ENCODE data around the gene ZNF266. TPM values are rescaled to one million over a fixed set of nuclear protein-coding genes. Genes with fewer than 3 reads are reported as not detected.

Gene ZNF266
- total and polyA plus RNA-seq, 8 donors: 6.4 to 39.6 (median 24.0) TPM

- Histone ChIP-seq H3K36me3 (peaks cover 70 to 100% (median 91%) of the 10 kb centered on the region in 4 donors), H3K9me3 (peaks cover 73 to 100% (median 96%) of the 10 kb centered on the region in 4 donors), H3K27ac (no peak overlapping the region), H3K27me3 (no peaks in the 10 kb centered on the region), H3K4me1 (no peaks in the 10 kb centered on the region), H3K4me3 (no peak overlapping the region)
- DNase-seq: no peak
- 74 to 99% (median 80%) methylated on average over 4 of the region's 4 CpGs for WGBS, 5 donors
- intact Hi-C loops (cut with DNase I; ENCODE audit: low total_unique reads): no loop called here
- TF ChIP-seq POLR2AphosphoS5 (IDR thresholded peaks at IDR 0.05) (no peak), EP300 (IDR thresholded peaks at IDR 0.05) (no peak)
Measured at GRCh38 chr19:9381361-9381785, 54.0 kb downstream of the ZNF266 start.

- no peak for TF ChIP-seq POLR2AphosphoS5 (IDR thresholded peaks at IDR 0.05)
- TF ChIP-seq CTCF (IDR thresholded peaks at IDR 0.05): no peak
- TF ChIP-seq EP300 (IDR thresholded peaks at IDR 0.05): no peak
- TF ChIP-seq POLR2A (IDR thresholded peaks at IDR 0.05): no peak
- no peak for DNase-seq
- peaks cover under 1 to 98% (median 38%) of the 10 kb centered on the region in 4 donors for H3K36me3 ChIP-seq
- H3K4me3 ChIP-seq: no peak overlapping the region
- H3K4me1 ChIP-seq: no peaks in the 10 kb centered on the region
- peaks cover 10 to 100% (median 83%) of the 10 kb centered on the region in 4 donors for H3K9me3 ChIP-seq
- 85 to 92% (median 90%) methylated on average over 6 of the region's 6 CpGs for WGBS, 5 donors
- intact Hi-C loops (cut with DNase I; ENCODE audit: low total_unique reads): no loop called here
- H3K27ac ChIP-seq: no peak overlapping the region
- no peaks in the 10 kb centered on the region for H3K27me3 ChIP-seq
Measured at GRCh38 chr19:9370738-9371619, 64.4 kb downstream of the ZNF266 start.

GRCh38 chr19:9362905-9363304 lies 72.5 kb downstream of the ZNF266 start, which contains the start of gene ZNF177:
Gene ZNF177 (plus strand): TSS chr19:9363013. CDS start chr19:9378312, 15,299 bp downstream.
- WGBS, 5 donors: 5 to 10% (median 7%) methylated on average over 4 to 28 of the region's 28 CpGs
- peak in 1 of 2 donors; percentile 70 for DNase-seq
- no peak within 1 kb of the TSS for H3K27ac ChIP-seq
- no peaks in the 10 kb centered on the region for H3K4me1 ChIP-seq
- TF ChIP-seq POLR2A (IDR thresholded peaks at IDR 0.05): no peak
- no peak for TF ChIP-seq CTCF (IDR thresholded peaks at IDR 0.05)
- TF ChIP-seq EP300 (IDR thresholded peaks at IDR 0.05): no peak
- no peak within 1 kb of the TSS for H3K4me3 ChIP-seq
- peaks cover 45 to 100% (median 91%) of the 10 kb centered on the region in 4 donors for H3K9me3 ChIP-seq
- intact Hi-C loops (cut with DNase I; ENCODE audit: low total_unique reads): no loop called here
- peaks cover 5 to 47% (median 19%) of the 10 kb centered on the region in 4 donors for H3K36me3 ChIP-seq
- no peaks in the 10 kb centered on the region for H3K27me3 ChIP-seq

Other genes starting within 250 kb of the ZNF266 start
- gene OR7D4, start 216.0 kb downstream of the ZNF266 start, total RNA-seq: not detected
- not detected for gene OR7D4, start 216.0 kb downstream of the ZNF266 start, polyA plus RNA-seq
- not detected for gene OR7E24, start 184.6 kb downstream of the ZNF266 start, total RNA-seq
- gene OR7E24, start 184.6 kb downstream of the ZNF266 start, polyA plus RNA-seq: not detected
- 10 to 100 TPM in 2 of 5 donors, 1 to 10 TPM in 2, not detected in 1; 2.2 to 53.6 (median 10.2) TPM for gene ZNF699, start 125.7 kb downstream of the ZNF266 start, total RNA-seq
- 1 to 10 TPM in 2 of 3 donors, under 1 TPM in 1; 0.63 to 3.1 (median 1.2) TPM for gene ZNF699, start 125.7 kb downstream of the ZNF266 start, polyA plus RNA-seq
- gene ZNF559, start 111.4 kb downstream of the ZNF266 start, total RNA-seq: 10 to 100 TPM; 11.6 to 52.2 (median 16.9) TPM
- gene ZNF559, start 111.4 kb downstream of the ZNF266 start, polyA plus RNA-seq: 10 to 100 TPM in 1 of 3 donors, 1 to 10 TPM in 2; 7.3 to 18.8 (median 9.6) TPM
- gene ZNF177, start 72.6 kb downstream of the ZNF266 start, total RNA-seq: 1 to 10 TPM in 4 of 5 donors, not detected in 1; 1.6 to 4.6 (median 3.2) TPM
- 1 to 10 TPM in 1 of 3 donors, under 1 TPM in 2; 0.50 to 2.4 (median 0.92) TPM for gene ZNF177, start 72.6 kb downstream of the ZNF266 start, polyA plus RNA-seq
- gene ZNF560, start 63.0 kb upstream of the ZNF266 start, total RNA-seq: not detected
- gene ZNF560, start 63.0 kb upstream of the ZNF266 start, polyA plus RNA-seq: not detected
- gene ZNF426, start 103.1 kb upstream of the ZNF266 start, total RNA-seq: 10 to 100 TPM in 1 of 5 donors, 1 to 10 TPM in 4; 1.4 to 22.2 (median 5.8) TPM
- 1 to 10 TPM; 2.0 to 3.2 (median 2.3) TPM for gene ZNF426, start 103.1 kb upstream of the ZNF266 start, polyA plus RNA-seq
- gene ZNF121, start 148.9 kb upstream of the ZNF266 start, total RNA-seq: 10 to 100 TPM in 4 of 5 donors, 1 to 10 TPM in 1; 4.1 to 72.4 (median 27.4) TPM
- 1 to 10 TPM; 1.8 to 6.2 (median 2.8) TPM for gene ZNF121, start 148.9 kb upstream of the ZNF266 start, polyA plus RNA-seq
- gene ZNF561, start 185.7 kb upstream of the ZNF266 start, total RNA-seq: 10 to 100 TPM in 3 of 5 donors, 1 to 10 TPM in 2; 7.0 to 47.9 (median 18.7) TPM
- gene ZNF561, start 185.7 kb upstream of the ZNF266 start, polyA plus RNA-seq: 10 to 100 TPM; 11.6 to 24.7 (median 20.2) TPM
- gene ZNF562, start 239.5 kb upstream of the ZNF266 start, total RNA-seq: 10 to 100 TPM; 16.5 to 45.9 (median 20.4) TPM
- gene ZNF562, start 239.5 kb upstream of the ZNF266 start, polyA plus RNA-seq: 1 to 10 TPM; 3.4 to 7.5 (median 5.7) TPM